Endodermal cell (in vitro differentiated cells): ENCODE data around the gene CASK. TPM values are rescaled to one million over a fixed set of nuclear protein-coding genes. Genes with fewer than 3 reads are reported as not detected.
A peak's percentile ranks its signal among the peaks of the same experiment; 100 is the strongest.

Source experiments
- DNase-seq: peaks from one replicate; pipeline ENCODE4 v3.0.0-alpha.2; 2017
- H3K27ac ChIP-seq: 2 replicates; pipeline ENCODE4 v1.5.1; 2013; ENCODE audit warnings: mild to moderate bottlenecking, low read depth, low read length, moderate library complexity
- H3K27me3 ChIP-seq: 2 replicates; pipeline ENCODE4 v1.6.1; 2013; ENCODE audit warnings: mild to moderate bottlenecking, low read length, moderate library complexity; ENCODE audit not compliant: insufficient read depth, control insufficient read depth, poor library complexity, severe bottlenecking
- H3K36me3 ChIP-seq: 2 replicates; pipeline ENCODE4 v1.7.0; 2013; ENCODE audit warnings: mild to moderate bottlenecking, low read length, moderate library complexity; ENCODE audit not compliant: control insufficient read depth, insufficient read depth
- H3K4me1 ChIP-seq: one replicate; pipeline ENCODE4 v1.7.0; 2013; ENCODE audit warnings: low read length; ENCODE audit not compliant: control insufficient read depth, insufficient read depth
- H3K4me3 ChIP-seq: 2 replicates; pipeline ENCODE4 v1.5.1; 2013; ENCODE audit warnings: mild to moderate bottlenecking, low read length, moderate library complexity
- H3K9ac ChIP-seq: 2 replicates; pipeline ENCODE4 v1.6.1; 2013; ENCODE audit warnings: mild to moderate bottlenecking, low read length, moderate library complexity; ENCODE audit not compliant: poor library complexity, severe bottlenecking; ENCODE audit errors: extremely low read depth
- H3K9me3 ChIP-seq: 2 replicates; pipeline ENCODE4 v1.6.1; 2013; ENCODE audit warnings: mild to moderate bottlenecking, low read length, moderate library complexity; ENCODE audit not compliant: control insufficient read depth
- H3K27ac Mint-ChIP-seq: 2 replicates; pipeline ENCODE4 v1.8.0; 2020; ENCODE audit warnings: mixed read lengths
- H3K27me3 Mint-ChIP-seq: 2 replicates; pipeline ENCODE4 v1.8.0; 2021; ENCODE audit warnings: mild to moderate bottlenecking, mixed read lengths; ENCODE audit not compliant: insufficient read depth
- H3K36me3 Mint-ChIP-seq: 2 replicates; pipeline ENCODE4 v1.8.0; 2020; ENCODE audit warnings: low read depth, mixed read lengths
- H3K4me1 Mint-ChIP-seq: 2 replicates; pipeline ENCODE4 v1.8.0; 2020; ENCODE audit warnings: mixed read lengths
- H3K4me3 Mint-ChIP-seq: 2 replicates; pipeline ENCODE4 v1.8.0; 2020; ENCODE audit warnings: mild to moderate bottlenecking, moderate library complexity, mixed read lengths
- H3K9me3 Mint-ChIP-seq: 2 replicates; pipeline ENCODE4 v1.8.0; 2020; ENCODE audit warnings: mild to moderate bottlenecking, mixed read lengths
- WGBS, 2 experiments: methylation state at CpG; one replicate each; pipeline versions ENCODE4 v1.1.5 to v1.1.7; 2013; ENCODE audit warnings: missing lambda C conversion rate in 2 of 2, mixed read lengths in 1 of 2; ENCODE audit not compliant: insufficient coverage in 1 of 2, insufficient read length in 1 of 2; 5-methylcytosine and 5-hydroxymethylcytosine counted together
- total RNA-seq, 2 donors: library from RNA; stranded (reverse); fragmentation: NEBNext Ultra II Directional in 1 of 2; extraction: Animal tissue kit (Norgen Biotek cat#: 25700) in 1 of 2; gene quantifications; 2 replicates in 1 of 2; 3 replicates in 1 of 2; pipeline ENCODE4 v1.2.1, GENCODE V29; 2021
- TF ChIP-seq, protein P1 (sequence below): fragments of 200-600 bp; sonication (generic); conservative IDR thresholded peaks from 2 replicates; pipeline ENCODE4 v1.5.0; 2021; ENCODE audit warnings: antibody characterized with exemption, mild to moderate bottlenecking

CASK gene
- total RNA-seq, 2 donors from 2014 or later, result 79.1 to 87.1 TPM

DNA sequence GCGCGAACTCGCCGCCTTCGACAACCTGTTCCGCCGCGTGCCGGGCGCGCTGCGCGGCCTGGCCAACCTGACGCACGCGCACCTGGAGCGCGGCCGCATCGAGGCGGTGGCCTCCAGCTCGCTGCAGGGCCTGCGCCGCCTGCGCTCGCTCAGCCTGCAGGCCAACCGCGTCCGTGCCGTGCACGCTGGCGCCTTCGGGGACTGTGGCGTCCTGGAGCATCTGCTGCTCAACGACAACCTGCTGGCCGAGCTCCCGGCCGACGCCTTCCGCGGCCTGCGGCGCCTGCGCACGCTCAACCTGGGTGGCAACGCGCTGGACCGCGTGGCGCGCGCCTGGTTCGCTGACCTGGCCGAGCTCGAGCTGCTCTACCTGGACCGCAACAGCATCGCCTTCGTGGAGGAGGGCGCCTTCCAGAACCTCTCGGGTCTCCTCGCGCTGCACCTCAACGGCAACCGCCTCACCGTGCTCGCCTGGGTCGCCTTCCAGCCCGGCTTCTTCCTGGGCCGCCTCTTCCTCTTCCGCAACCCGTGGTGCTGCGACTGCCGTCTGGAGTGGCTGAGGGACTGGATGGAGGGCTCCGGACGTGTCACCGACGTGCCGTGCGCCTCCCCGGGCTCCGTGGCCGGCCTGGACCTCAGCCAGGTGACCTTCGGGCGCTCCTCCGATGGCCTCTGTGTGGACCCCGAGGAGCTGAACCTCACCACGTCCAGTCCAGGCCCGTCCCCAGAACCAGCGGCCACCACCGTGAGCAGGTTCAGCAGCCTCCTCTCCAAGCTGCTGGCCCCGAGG lies 449.2 kb downstream of the CASK start:
- no peak overlapping the region for H3K4me3 ChIP-seq
- no peaks in the 10 kb centered on the region for H3K36me3 ChIP-seq
- Mint-ChIP-seq H3K9me3 (peaks cover 34% of the 10 kb centered on the region), H3K27me3 (no peaks in the 10 kb centered on the region), H3K27ac (no peak overlapping the region), H3K36me3 (peaks cover 1% of the 10 kb centered on the region), H3K4me3 (no peak overlapping the region), H3K4me1 (peaks cover 3% of the 10 kb centered on the region)
- H3K27ac ChIP-seq, result peak overlapping the region; percentile 98
- DNase-seq, result no peak
- H3K9ac ChIP-seq, result no peak overlapping the region
- no peaks in the 10 kb centered on the region for H3K9me3 ChIP-seq
- WGBS, 2 experiments, result 96% methylated on average over 17 to 87 of the region's 91 CpGs
- H3K4me1 ChIP-seq, result no peaks in the 10 kb centered on the region
- TF ChIP-seq, protein P1, sequence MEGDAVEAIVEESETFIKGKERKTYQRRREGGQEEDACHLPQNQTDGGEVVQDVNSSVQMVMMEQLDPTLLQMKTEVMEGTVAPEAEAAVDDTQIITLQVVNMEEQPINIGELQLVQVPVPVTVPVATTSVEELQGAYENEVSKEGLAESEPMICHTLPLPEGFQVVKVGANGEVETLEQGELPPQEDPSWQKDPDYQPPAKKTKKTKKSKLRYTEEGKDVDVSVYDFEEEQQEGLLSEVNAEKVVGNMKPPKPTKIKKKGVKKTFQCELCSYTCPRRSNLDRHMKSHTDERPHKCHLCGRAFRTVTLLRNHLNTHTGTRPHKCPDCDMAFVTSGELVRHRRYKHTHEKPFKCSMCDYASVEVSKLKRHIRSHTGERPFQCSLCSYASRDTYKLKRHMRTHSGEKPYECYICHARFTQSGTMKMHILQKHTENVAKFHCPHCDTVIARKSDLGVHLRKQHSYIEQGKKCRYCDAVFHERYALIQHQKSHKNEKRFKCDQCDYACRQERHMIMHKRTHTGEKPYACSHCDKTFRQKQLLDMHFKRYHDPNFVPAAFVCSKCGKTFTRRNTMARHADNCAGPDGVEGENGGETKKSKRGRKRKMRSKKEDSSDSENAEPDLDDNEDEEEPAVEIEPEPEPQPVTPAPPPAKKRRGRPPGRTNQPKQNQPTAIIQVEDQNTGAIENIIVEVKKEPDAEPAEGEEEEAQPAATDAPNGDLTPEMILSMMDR, result no peak
- H3K27me3 ChIP-seq, result no peaks in the 10 kb centered on the region

DNA sequence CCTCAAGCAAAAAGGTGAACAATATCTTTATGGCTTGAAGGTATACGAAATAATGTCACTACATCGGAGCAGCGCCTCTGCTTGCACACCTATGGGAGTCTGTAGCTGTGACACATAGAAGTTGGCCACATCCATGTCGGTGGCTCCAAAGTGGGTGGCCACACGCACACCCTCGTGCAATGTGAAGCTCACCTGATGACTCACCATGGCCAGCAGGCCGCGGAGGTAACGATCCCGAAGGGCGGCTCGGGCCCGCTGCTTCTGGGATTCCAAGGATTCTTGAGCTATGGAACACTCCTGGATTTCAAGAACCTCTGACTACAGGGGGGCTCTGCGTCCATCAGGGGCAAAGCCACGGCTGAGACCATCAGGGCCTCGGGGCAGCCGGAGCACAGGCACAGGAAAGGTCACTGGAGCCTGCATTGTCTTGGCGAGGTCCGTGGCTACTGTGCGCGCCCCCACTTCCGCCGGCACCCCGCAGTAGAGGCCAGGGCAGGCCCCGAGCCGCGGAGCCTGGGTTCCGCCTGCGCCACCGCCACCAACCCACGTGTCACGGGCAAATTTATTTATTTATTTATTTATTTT lies 451.0 kb downstream of the CASK start:
- no peak overlapping the region for H3K9ac ChIP-seq
- H3K4me3 Mint-ChIP-seq, result no peak overlapping the region
- TF ChIP-seq, protein P1, result no peak
- 94% methylated on average over 32 of the region's 32 CpGs; no CpG with 5 or more reads in 1 of the 2 experiments for WGBS, 2 experiments
- H3K27me3 ChIP-seq, result no peaks in the 10 kb centered on the region
- no peak overlapping the region for H3K4me3 ChIP-seq
- no peak overlapping the region for H3K27ac ChIP-seq
- peaks cover 31% of the 10 kb centered on the region for H3K9me3 Mint-ChIP-seq
- H3K4me1 ChIP-seq, result no peaks in the 10 kb centered on the region
- H3K27me3 Mint-ChIP-seq, result no peaks in the 10 kb centered on the region
- DNase-seq, result peak; percentile 71
- H3K36me3 Mint-ChIP-seq, result peaks cover 1% of the 10 kb centered on the region
- peaks cover 6% of the 10 kb centered on the region for H3K4me1 Mint-ChIP-seq
- H3K36me3 ChIP-seq, result no peaks in the 10 kb centered on the region
- no peaks in the 10 kb centered on the region for H3K9me3 ChIP-seq
- H3K27ac Mint-ChIP-seq, result no peak overlapping the region

DNA sequence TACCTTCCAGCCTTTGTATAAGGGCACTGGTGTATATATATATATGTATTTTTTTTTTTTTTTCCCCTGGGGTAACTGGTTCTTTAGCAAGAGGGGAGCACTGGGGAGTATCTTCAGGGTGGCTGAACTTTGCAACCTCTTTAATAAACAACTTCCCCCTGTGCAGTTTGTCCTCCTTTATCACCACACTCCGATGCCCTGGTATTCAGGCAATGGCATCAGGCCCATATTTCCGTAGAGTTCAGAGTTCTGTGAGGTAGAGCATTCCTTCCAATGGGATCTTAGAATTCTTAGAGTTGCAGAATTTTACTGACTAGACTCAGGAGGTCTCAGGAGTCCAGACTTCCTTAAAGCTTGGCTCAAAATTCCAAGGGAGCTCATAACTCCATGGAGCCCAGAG lies 451.6 kb downstream of the CASK start:
- H3K27ac Mint-ChIP-seq, result no peak overlapping the region

More for the DNA sequence above, 451.6 kb downstream of the CASK start:
- Mint-ChIP-seq H3K27me3 (no peaks in the 10 kb centered on the region), H3K9me3 (peaks cover 29% of the 10 kb centered on the region), H3K36me3 (peaks cover 1% of the 10 kb centered on the region), H3K4me3 (no peak overlapping the region), H3K4me1 (peaks cover 6% of the 10 kb centered on the region)
- Histone ChIP-seq H3K27ac (no peak overlapping the region), H3K4me1 (no peaks in the 10 kb centered on the region), H3K36me3 (no peaks in the 10 kb centered on the region), H3K9ac (no peak overlapping the region), H3K27me3 (no peaks in the 10 kb centered on the region), H3K9me3 (no peaks in the 10 kb centered on the region), H3K4me3 (no peak overlapping the region)
- WGBS, 2 experiments, result 100% methylated on average over 2 of the region's 2 CpGs
- TF ChIP-seq, protein P1, result no peak
- DNase-seq, result no peak
